ENCODE data around the gene CDKN1C.

CDKN1C gene

GRCh38 chr11:2867142-2867541, 18.4 kb downstream of the CDKN1C start:
- DNase-seq = no peak

GRCh38 chr11:2865922-2866577, 19.5 kb downstream of the CDKN1C start:
- DNase-seq = no peak

GRCh38 chr11:2864901-2865300, 20.7 kb downstream of the CDKN1C start:
- no peak for DNase-seq

- DNase-seq = no peak
These were observed 22.3 kb downstream of the CDKN1C start for GRCh38 chr11:2863276-2863618.

GRCh38 chr11:2862395-2863275, 22.9 kb downstream of the CDKN1C start:
- DNase-seq = no peak

- DNase-seq = no peak
These were observed 24.9 kb downstream of the CDKN1C start for GRCh38 chr11:2860636-2861035.

GRCh38 chr11:2859699-2860037, 25.9 kb downstream of the CDKN1C start:
- DNase-seq = no peak

- no peak for DNase-seq
These were observed 26.4 kb downstream of the CDKN1C start for GRCh38 chr11:2858995-2859698.

- no peak for DNase-seq
These were observed 27.7 kb downstream of the CDKN1C start for GRCh38 chr11:2857918-2858317.

GRCh38 chr11:2857276-2857675, 28.3 kb downstream of the CDKN1C start:
- no peak for DNase-seq

GRCh38 chr11:2855162-2855561, 30.4 kb downstream of the CDKN1C start:
- DNase-seq = no peak

- DNase-seq = no peak
These were observed 31.5 kb downstream of the CDKN1C start for GRCh38 chr11:2853997-2854560.

GRCh38 chr11:2853401-2853800, 32.2 kb downstream of the CDKN1C start:
- DNase-seq = no peak

GRCh38 chr11:2849994-2850770, 35.4 kb downstream of the CDKN1C start:
- no peak for DNase-seq

GRCh38 chr11:2848497-2848896, 37.1 kb downstream of the CDKN1C start:
- DNase-seq = no peak

- DNase-seq = no peak
These were observed 38.0 kb downstream of the CDKN1C start for GRCh38 chr11:2847561-2847960.

GRCh38 chr11:2846470-2846869, 39.1 kb downstream of the CDKN1C start:
- DNase-seq = no peak

- no peak for DNase-seq
These were observed 39.5 kb downstream of the CDKN1C start for GRCh38 chr11:2846056-2846455.

GRCh38 chr11:2844996-2845395, 40.6 kb downstream of the CDKN1C start:
- DNase-seq = no peak

GRCh38 chr11:2844116-2844842, 41.3 kb downstream of the CDKN1C start:
- no peak for DNase-seq

- no peak for DNase-seq
These were observed 42.0 kb downstream of the CDKN1C start for GRCh38 chr11:2843551-2843950.

- DNase-seq = no peak
These were observed 42.7 kb downstream of the CDKN1C start for GRCh38 chr11:2842876-2843275.
